H1 (cell line): ENCODE data around the gene TRDN. TPM values are rescaled to one million over a fixed set of nuclear protein-coding genes. Genes with fewer than 3 reads are reported as not detected.

ENCODE experiments used
- CTCF ChIA-PET: fragments of 300-600 bp; sonication (Branson Sonifier 250); formaldehyde crosslinking; loops from one replicate; lab custom pipeline; 2021; ENCODE audit not compliant: partially characterized antibody; lab: Charles Lee
- POLR2A ChIA-PET: fragments of 300-600 bp; sonication (Branson Sonifier 250); formaldehyde crosslinking; loops from one replicate; lab custom pipeline; 2021; ENCODE audit warnings: inconsistent platforms; ENCODE audit not compliant: partially characterized antibody; lab: Charles Lee
- DNase-seq, 2 experiments: peaks; one replicate each; pipeline versions ENCODE4 v3.0.0 to v3.0.0-alpha.2; 2010 to 2022; ENCODE audit warnings: low spot score in 2 of 2, low read depth in 1 of 2, mixed read lengths in 1 of 2
- FAIRE-seq: peaks from 2 replicates; lab custom pipeline; 2011; peaks lifted over from hg19 to GRCh38; lab: Jason Lieb, UNC
- H2AFZ ChIP-seq: 2 replicates; pipeline ENCODE4 v1.8.1; 2012; ENCODE audit warnings: low read length, inconsistent platforms
- H2AK5ac ChIP-seq: 2 replicates; pipeline ENCODE4 v1.6.1; 2013; ENCODE audit warnings: low read depth, low read length
- H2BK120ac ChIP-seq: replicated peaks from 2 replicates; pipeline ENCODE3; 2013; ENCODE audit warnings: low read depth, low read length, inconsistent platforms
- H2BK12ac ChIP-seq: 2 replicates; pipeline ENCODE4 v1.6.1; 2013; ENCODE audit warnings: low read depth, low read length
- H2BK15ac ChIP-seq: 2 replicates; pipeline ENCODE4 v1.6.1; 2013; ENCODE audit warnings: low read length
- H2BK20ac ChIP-seq: 2 replicates; pipeline ENCODE4 v1.6.1; 2013; ENCODE audit warnings: low read length
- H2BK5ac ChIP-seq: 2 replicates; pipeline ENCODE4 v1.6.1; 2013; ENCODE audit warnings: low read depth, low read length
- H3K14ac ChIP-seq: 2 replicates; pipeline ENCODE4 v1.6.1; 2013; ENCODE audit warnings: inconsistent platforms; ENCODE audit not compliant: insufficient read length
- H3K18ac ChIP-seq: 2 replicates; pipeline ENCODE4 v1.6.1; 2013; ENCODE audit warnings: low read length; ENCODE audit errors: extremely low read depth
- H3K23ac ChIP-seq: 2 replicates; pipeline ENCODE4 v1.6.1; 2013; ENCODE audit warnings: inconsistent platforms; ENCODE audit not compliant: insufficient read length
- H3K23me2 ChIP-seq: 2 replicates; pipeline ENCODE4 v1.6.1; 2013; ENCODE audit warnings: low read depth, low read length
- H3K27ac ChIP-seq: 2 replicates; pipeline ENCODE4 v1.6.1; 2011; ENCODE audit warnings: low read depth, low read length, inconsistent platforms
- H3K27me3 ChIP-seq, 4 experiments: replicated peaks in 1 of 4; 1 replicate in 1 of 4; 2 replicates in 3 of 4; pipeline versions ENCODE4 v1.6.1 to v1.8.1; 2011 to 2013; ENCODE audit warnings: low read length in 3 of 4, mild to moderate bottlenecking in 3 of 4, inconsistent platforms in 2 of 4, mixed read lengths in 2 of 4, moderate library complexity in 1 of 4; ENCODE audit not compliant: control insufficient read depth in 3 of 4, insufficient read depth in 3 of 4; ENCODE audit errors: extremely low read depth in 1 of 4
- H3K36me3 ChIP-seq, 4 experiments: 2 replicates each; pipeline versions ENCODE4 v1.6.1 to v1.8.1; 2011 to 2013; ENCODE audit warnings: mild to moderate bottlenecking in 4 of 4, low read length in 3 of 4, moderate library complexity in 2 of 4, control low read depth in 1 of 4, inconsistent platforms in 1 of 4; ENCODE audit not compliant: insufficient read depth in 4 of 4, control insufficient read depth in 2 of 4
- H3K4ac ChIP-seq: replicated peaks from 2 replicates; pipeline ENCODE3; 2013; ENCODE audit warnings: low read length, low read depth, mixed read lengths, inconsistent platforms; ENCODE audit not compliant: insufficient read length
- H3K4me1 ChIP-seq, 4 experiments: replicated peaks in 1 of 4; 1 replicate in 1 of 4; 2 replicates in 3 of 4; pipeline versions ENCODE4 v1.6.1 to v1.8.1; 2011 to 2013; ENCODE audit warnings: low read length in 3 of 4, inconsistent platforms in 2 of 4, mixed read lengths in 1 of 4; ENCODE audit not compliant: insufficient read depth in 4 of 4, control insufficient read depth in 3 of 4
- H3K4me2 ChIP-seq, 2 experiments: 2 replicates each; pipeline versions ENCODE4 v1.6.1 to v1.8.1; 2011 to 2013; ENCODE audit warnings: low read depth in 2 of 2, low read length in 2 of 2, control low read depth in 1 of 2, inconsistent platforms in 1 of 2, mild to moderate bottlenecking in 1 of 2; ENCODE audit not compliant: insufficient read depth in 1 of 2
- H3K4me3 ChIP-seq, 4 experiments: fragments of 200-600, 300-600 bp in 1 of 4; sonication (generic), shearing (Covaris generic), sonication (Bioruptor Twin) in 1 of 4; 2 replicates each; pipeline versions ENCODE4 v1.5.1 to v1.8.1; 2011 to 2016; ENCODE audit warnings: low read length in 4 of 4, low read depth in 3 of 4, control low read depth in 2 of 4, inconsistent platforms in 2 of 4, mild to moderate bottlenecking in 2 of 4, mixed read lengths in 1 of 4, moderate library complexity in 1 of 4; ENCODE audit not compliant: insufficient read depth in 2 of 4; ENCODE audit errors: extremely low read depth in 1 of 4
- H3K56ac ChIP-seq: replicated peaks from 2 replicates; pipeline ENCODE3; 2013; ENCODE audit warnings: low read depth, mild to moderate bottlenecking, mixed read lengths, low read length, inconsistent platforms; ENCODE audit not compliant: insufficient read length
- H3K79me1 ChIP-seq: 2 replicates; pipeline ENCODE4 v1.6.1; 2013; ENCODE audit warnings: low read depth, low read length, control low read depth
- H3K79me2 ChIP-seq, 2 experiments: 2 replicates each; pipeline versions ENCODE4 v1.6.1 to v1.8.1; 2012 to 2013; ENCODE audit warnings: low read length in 2 of 2, mild to moderate bottlenecking in 2 of 2, inconsistent platforms in 1 of 2; ENCODE audit not compliant: insufficient read depth in 2 of 2, control insufficient read depth in 1 of 2
- H3K9ac ChIP-seq, 4 experiments: replicated peaks in 1 of 4; 1 replicate in 1 of 4; 2 replicates in 3 of 4; pipeline versions ENCODE4 v1.6.1 to v1.8.1; 2011 to 2013; ENCODE audit warnings: low read depth in 3 of 4, low read length in 3 of 4, control low read depth in 2 of 4, mild to moderate bottlenecking in 2 of 4, moderate library complexity in 2 of 4, inconsistent platforms in 1 of 4; ENCODE audit errors: extremely low read depth in 1 of 4
- H3K9me3 ChIP-seq, 2 experiments: 2 replicates each; pipeline versions ENCODE4 v1.6.1 to v1.8.1; 2012 to 2013; ENCODE audit warnings: mild to moderate bottlenecking in 2 of 2, moderate library complexity in 2 of 2, control low read depth in 1 of 2, inconsistent platforms in 1 of 2, low read depth in 1 of 2, low read length in 1 of 2, mixed read lengths in 1 of 2; ENCODE audit not compliant: insufficient read depth in 2 of 2
- H4K20me1 ChIP-seq, 2 experiments: replicated peaks in 1 of 2; 2 replicates each; pipeline versions ENCODE3 to v1.8.1; 2011 to 2013; ENCODE audit warnings: inconsistent platforms in 2 of 2, low read length in 2 of 2, mild to moderate bottlenecking in 1 of 2; ENCODE audit not compliant: insufficient read depth in 2 of 2, control insufficient read depth in 1 of 2
- H4K5ac ChIP-seq: 2 replicates; pipeline ENCODE4 v1.6.1; 2013; ENCODE audit warnings: low read length, low read depth, mixed read lengths, inconsistent platforms; ENCODE audit not compliant: insufficient read length
- H4K8ac ChIP-seq: 2 replicates; pipeline ENCODE4 v1.8.0; 2013; ENCODE audit warnings: mild to moderate bottlenecking, moderate library complexity, low read length, inconsistent platforms; ENCODE audit not compliant: insufficient read depth; ENCODE audit errors: extremely low read depth
- H4K91ac ChIP-seq: replicated peaks from 2 replicates; pipeline ENCODE3; 2013; ENCODE audit warnings: low read length, mixed read lengths, inconsistent platforms; ENCODE audit not compliant: insufficient read length
- BACH1 ChIP-seq: IDR thresholded peaks from 2 replicates; pipeline ENCODE4 v1.6.1; 2012; ENCODE audit warnings: low read length, improper control_type of control experiment
- CEBPB ChIP-seq: IDR thresholded peaks from 2 replicates; pipeline ENCODE4 v1.6.1; 2012; ENCODE audit warnings: low read depth, low read length
- CTBP2 ChIP-seq: IDR thresholded peaks from 2 replicates; pipeline ENCODE4 v1.7.0; 2011; ENCODE audit warnings: borderline replicate concordance, mild to moderate bottlenecking, moderate library complexity, mixed read lengths, low read length; ENCODE audit not compliant: insufficient read depth, insufficient read length
- HDAC2 ChIP-seq, 2 experiments: fragments of 300-600 bp in 1 of 2; sonication (generic) in 1 of 2; IDR thresholded peaks; 2 replicates each; pipeline ENCODE4 v1.6.1; 2011 to 2012; ENCODE audit warnings: low read depth in 2 of 2, low read length in 2 of 2, mild to moderate bottlenecking in 2 of 2, moderate library complexity in 2 of 2, borderline replicate concordance in 1 of 2, inconsistent platforms in 1 of 2
- MAFK ChIP-seq: IDR thresholded peaks from 2 replicates; pipeline ENCODE4 v1.6.1; 2012; ENCODE audit warnings: low read depth, mild to moderate bottlenecking, improper control_type of control experiment, low read length
- SAP30 ChIP-seq: fragments of 300-600 bp; sonication (generic); IDR thresholded peaks from 2 replicates; pipeline ENCODE4 v1.7.1; 2012; ENCODE audit warnings: low read length, moderate library complexity, mild to moderate bottlenecking, inconsistent platforms; ENCODE audit not compliant: insufficient read depth, insufficient replicate concordance
- TAF7 ChIP-seq: optimal IDR thresholded peaks from 2 replicates; pipeline ENCODE3; 2011; ENCODE audit warnings: low read depth, mild to moderate bottlenecking, inconsistent platforms, low read length, moderate library complexity, borderline replicate concordance
- TEAD4 ChIP-seq: IDR thresholded peaks from 2 replicates; pipeline ENCODE4 v1.6.1; 2012; ENCODE audit warnings: low read depth, low read length, inconsistent platforms, mixed read lengths
- YY1 ChIP-seq: IDR thresholded peaks from 2 replicates; pipeline ENCODE4 v1.6.1; 2011; ENCODE audit warnings: low read depth, mild to moderate bottlenecking, low read length
- ZNF274 ChIP-seq: IDR thresholded peaks from 2 replicates; pipeline ENCODE4 v1.7.0; 2012; ENCODE audit warnings: low read length, borderline replicate concordance; ENCODE audit errors: extremely low read depth
- WGBS, 2 experiments: shearing (Covaris generic) in 1 of 2; methylation state at CpG; one replicate each; pipeline versions ENCODE4 v1.1.6 to v1.1.7; 2013 to 2015; ENCODE audit warnings: low lambda C conversion rate in 2 of 2, mixed read lengths in 2 of 2, inconsistent platforms in 1 of 2, low coverage in 1 of 2, missing lambda C conversion rate in 1 of 2; ENCODE audit not compliant: insufficient replicate concordance in 2 of 2, insufficient coverage in 1 of 2, insufficient read length in 1 of 2; ENCODE audit errors: extremely low coverage in 1 of 2, missing lambda C conversion rate in 1 of 2; 5-methylcytosine and 5-hydroxymethylcytosine counted together
- polyA plus RNA-seq, 7 experiments: library from polyadenylated mRNA; depleted of rRNA in 3 of 7; stranded (reverse) in 5 of 7; unstranded in 2 of 7; fragments of >200 nt in 5 of 7; fragments of 200-250 nt in 2 of 7; gene quantifications; 1 replicate in 5 of 7; 2 replicates in 1 of 7; 4 replicates in 1 of 7; pipeline versions ENCODE4 v1.2.1 to v1.2.3, GENCODE V29; 2011 to 2013; ENCODE audit warnings: missing spikeins in 2 of 7, mixed read lengths in 2 of 7
- total RNA-seq: library from RNA; stranded (reverse); fragmentation: NEBNext Ultra II Directional; extraction: Animal tissue kit (Norgen Biotek cat#: 25700); gene quantifications from 2 replicates; pipeline ENCODE4 v1.2.1, GENCODE V29; 2021
- TF ChIP-seq, protein P1 (sequence below): IDR thresholded peaks from 2 replicates; pipeline ENCODE4 v1.6.1; 2012; ENCODE audit warnings: inconsistent platforms
- TF ChIP-seq, protein P2 (sequence below): IDR thresholded peaks from 2 replicates; pipeline ENCODE4 v1.6.1; 2011; ENCODE audit warnings: low read length, improper control_type of control experiment

The TRDN gene
- total and polyA plus RNA-seq, 2 of the 8 experiments (the other 6 are each of a cell fraction or from before 2014, with no cell fraction given): 1.6 to 41.6 TPM

GRCh38 chr6:123565529-123565928 is 71.2 kb downstream of the TRDN start:
- no peak overlapping the region for H3K4me2 ChIP-seq
- CTCF ChIA-PET: no interaction called here
- 91% methylated on average over 10 of the region's 10 CpGs; no CpG with 5 or more reads in 1 of the 2 experiments for WGBS, 2 experiments
- TF ChIP-seq BACH1: no peak
- no peak for TF ChIP-seq HDAC2 (IDR thresholded peaks at IDR 0.05; ENCODE audit: borderline replicate concordance in 1 of 2, low read depth in 2 of 2, low read length in 2 of 2)
- no peak for TF ChIP-seq SAP30
- TF ChIP-seq TEAD4: no peak
- no peak for TF ChIP-seq CTBP2
- no peak for TF ChIP-seq CEBPB
- TF ChIP-seq, protein P1, sequence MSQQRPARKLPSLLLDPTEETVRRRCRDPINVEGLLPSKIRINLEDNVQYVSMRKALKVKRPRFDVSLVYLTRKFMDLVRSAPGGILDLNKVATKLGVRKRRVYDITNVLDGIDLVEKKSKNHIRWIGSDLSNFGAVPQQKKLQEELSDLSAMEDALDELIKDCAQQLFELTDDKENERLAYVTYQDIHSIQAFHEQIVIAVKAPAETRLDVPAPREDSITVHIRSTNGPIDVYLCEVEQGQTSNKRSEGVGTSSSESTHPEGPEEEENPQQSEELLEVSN: no peak
- TF ChIP-seq, protein P2, sequence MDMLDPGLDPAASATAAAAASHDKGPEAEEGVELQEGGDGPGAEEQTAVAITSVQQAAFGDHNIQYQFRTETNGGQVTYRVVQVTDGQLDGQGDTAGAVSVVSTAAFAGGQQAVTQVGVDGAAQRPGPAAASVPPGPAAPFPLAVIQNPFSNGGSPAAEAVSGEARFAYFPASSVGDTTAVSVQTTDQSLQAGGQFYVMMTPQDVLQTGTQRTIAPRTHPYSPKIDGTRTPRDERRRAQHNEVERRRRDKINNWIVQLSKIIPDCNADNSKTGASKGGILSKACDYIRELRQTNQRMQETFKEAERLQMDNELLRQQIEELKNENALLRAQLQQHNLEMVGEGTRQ: no peak
- no peak for TF ChIP-seq YY1
- no peak for TF ChIP-seq TAF7
- TF ChIP-seq ZNF274: no peak
- no peak for TF ChIP-seq MAFK

More at GRCh38 chr6:123565529-123565928, 71.2 kb downstream of the TRDN start:
- Histone ChIP-seq H3K27me3 (no peaks in the 10 kb centered on the region), H3K23ac (no peak overlapping the region), H2BK20ac (peak overlapping the region; percentile 8; the same call in 1 of the 2 replicates), H3K23me2 (no peaks in the 10 kb centered on the region), H3K4me1 (peaks cover 0 to 15% (median 7%) of the 10 kb centered on the region in 4 experiments; a peak in 4 of 7 replicates), H3K18ac (no peak overlapping the region), H3K4ac (no peak overlapping the region), H2AK5ac (no peak overlapping the region), H3K79me2 (no peaks in the 10 kb centered on the region), H3K9ac (no peak overlapping the region), H4K91ac (no peak overlapping the region), H2BK5ac (no peak overlapping the region), H3K56ac (no peak overlapping the region), H2AFZ (no peak overlapping the region), H3K9me3 (no peaks in the 10 kb centered on the region), H4K8ac (no peak overlapping the region), H2BK120ac (no peak overlapping the region), H4K20me1 (no peaks in the 10 kb centered on the region), H4K5ac (no peak overlapping the region), H3K36me3 (peaks cover 0 to 25% (median 0%) of the 10 kb centered on the region in 4 experiments; a peak in 2 of 8 replicates), H3K27ac (no peak overlapping the region), H3K79me1 (no peaks in the 10 kb centered on the region), H2BK12ac (peak overlapping the region; percentile 73; the same call in 1 of the 2 replicates), H3K14ac (no peak overlapping the region), H2BK15ac (no peak overlapping the region), H3K4me3 (no peak overlapping the region)
- POLR2A ChIA-PET: no interaction called here
- DNase-seq: no peak
- FAIRE-seq: no peak
